Vagina (tissue), 2 donors: ENCODE measurements around the gene FAM117A.

ENCODE experiments used
- POLR2A ChIP-seq, 2 donors: fragments of 450-650 bp; IDR thresholded peaks; one replicate each; pipeline ENCODE4 v1.6.1; 2017; ENCODE audit warnings: antibody characterized with exemption in 2 of 2, mild to moderate bottlenecking in 2 of 2, moderate library complexity in 2 of 2
- POLR2AphosphoS5 ChIP-seq, 2 donors: sonication (generic); formaldehyde crosslinking; IDR thresholded peaks; one replicate each; pipeline ENCODE4 v1.9.0; 2017; ENCODE audit warnings: antibody characterized with exemption in 2 of 2, mild to moderate bottlenecking in 2 of 2, low read depth in 1 of 2; ENCODE audit not compliant: insufficient read depth in 1 of 2
- TF ChIP-seq, protein P1 (sequence below), 3 experiments: fragments of 450-650 bp in 2 of 3; fragments of 200-600 bp in 1 of 3; sonication (generic) in 1 of 3; IDR thresholded peaks; one replicate each; pipeline ENCODE4 v1.5.1; 2017 to 2019; ENCODE audit warnings: antibody characterized with exemption in 3 of 3, mild to moderate bottlenecking in 2 of 3, moderate library complexity in 2 of 3

- TF ChIP-seq, protein P1, sequence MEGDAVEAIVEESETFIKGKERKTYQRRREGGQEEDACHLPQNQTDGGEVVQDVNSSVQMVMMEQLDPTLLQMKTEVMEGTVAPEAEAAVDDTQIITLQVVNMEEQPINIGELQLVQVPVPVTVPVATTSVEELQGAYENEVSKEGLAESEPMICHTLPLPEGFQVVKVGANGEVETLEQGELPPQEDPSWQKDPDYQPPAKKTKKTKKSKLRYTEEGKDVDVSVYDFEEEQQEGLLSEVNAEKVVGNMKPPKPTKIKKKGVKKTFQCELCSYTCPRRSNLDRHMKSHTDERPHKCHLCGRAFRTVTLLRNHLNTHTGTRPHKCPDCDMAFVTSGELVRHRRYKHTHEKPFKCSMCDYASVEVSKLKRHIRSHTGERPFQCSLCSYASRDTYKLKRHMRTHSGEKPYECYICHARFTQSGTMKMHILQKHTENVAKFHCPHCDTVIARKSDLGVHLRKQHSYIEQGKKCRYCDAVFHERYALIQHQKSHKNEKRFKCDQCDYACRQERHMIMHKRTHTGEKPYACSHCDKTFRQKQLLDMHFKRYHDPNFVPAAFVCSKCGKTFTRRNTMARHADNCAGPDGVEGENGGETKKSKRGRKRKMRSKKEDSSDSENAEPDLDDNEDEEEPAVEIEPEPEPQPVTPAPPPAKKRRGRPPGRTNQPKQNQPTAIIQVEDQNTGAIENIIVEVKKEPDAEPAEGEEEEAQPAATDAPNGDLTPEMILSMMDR (IDR thresholded peaks at IDR 0.05) = no peak
- TF ChIP-seq POLR2A (IDR thresholded peaks at IDR 0.05) (no peak), POLR2AphosphoS5 (IDR thresholded peaks at IDR 0.05; ENCODE audit: insufficient read depth in 1 of 2, low read depth in 1 of 2) (no peak)
These were observed 82.6 kb downstream of the FAM117A start for GRCh38 chr17:49681106-49681979.
